Measurements from ENCODE around the gene SMG6. TPM values are rescaled to one million over a fixed set of nuclear protein-coding genes. Genes with fewer than 3 reads are reported as not detected.

SMG6 gene
- total and polyA plus RNA-seq, 7 donors, result 11.1 to 38.8 (median 22.9) TPM

DNA sequence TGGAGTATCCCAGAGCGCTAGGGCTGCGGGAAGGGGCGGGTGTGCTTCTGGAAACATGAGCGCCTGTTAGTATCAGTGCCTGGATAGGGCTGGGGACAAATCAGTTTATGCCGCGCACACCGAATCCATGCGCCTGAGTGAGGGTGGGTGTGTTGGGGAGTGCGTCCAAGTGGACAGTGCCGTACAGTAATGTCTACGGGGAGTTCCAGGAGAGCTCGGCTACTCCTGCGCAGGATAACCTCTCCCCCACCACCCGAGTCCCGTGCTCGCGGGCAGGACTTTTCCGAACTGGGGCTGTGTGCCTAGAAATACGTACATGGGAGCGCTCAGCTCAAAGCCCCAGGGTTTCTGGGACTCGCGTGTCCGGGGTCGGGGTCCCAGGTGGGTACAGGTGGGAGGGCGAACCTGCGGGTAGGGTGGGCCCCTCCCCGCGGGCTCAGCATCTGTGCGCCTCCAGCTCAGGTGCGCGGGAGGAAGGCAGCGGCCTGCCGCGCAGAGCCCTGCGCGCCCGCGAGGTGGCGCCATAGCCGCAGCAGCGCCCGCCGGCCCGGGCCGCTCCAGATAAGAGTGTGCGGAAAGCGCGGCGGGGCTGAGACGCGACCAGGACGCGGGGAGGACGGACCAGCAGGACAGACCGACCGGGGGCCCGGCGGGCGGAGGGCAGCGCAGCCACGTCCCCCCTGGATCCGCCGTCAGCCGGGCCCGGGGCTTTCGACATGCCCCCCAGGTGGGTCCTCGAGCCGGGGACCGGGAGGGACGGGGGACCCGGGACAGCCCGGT lies 248.9 kb downstream of the SMG6 start, which contains the start of gene HIC1:
TSS of gene HIC1 (plus strand) at position 592 of the 780 bp plus-strand sequence. CDS start 1,588 bp downstream, outside the sequence.
- peak; percentile 91 for DNase-seq
- TF ChIP-seq POLR2AphosphoS5 (IDR thresholded peaks at IDR 0.05), result peak; percentile 58 to 92 (median 88)
- no peak for TF ChIP-seq EP300 (IDR thresholded peaks at IDR 0.05)
- peak; percentile 49 to 57 for TF ChIP-seq POLR2A (IDR thresholded peaks at IDR 0.05)
- TF ChIP-seq, protein P1, sequence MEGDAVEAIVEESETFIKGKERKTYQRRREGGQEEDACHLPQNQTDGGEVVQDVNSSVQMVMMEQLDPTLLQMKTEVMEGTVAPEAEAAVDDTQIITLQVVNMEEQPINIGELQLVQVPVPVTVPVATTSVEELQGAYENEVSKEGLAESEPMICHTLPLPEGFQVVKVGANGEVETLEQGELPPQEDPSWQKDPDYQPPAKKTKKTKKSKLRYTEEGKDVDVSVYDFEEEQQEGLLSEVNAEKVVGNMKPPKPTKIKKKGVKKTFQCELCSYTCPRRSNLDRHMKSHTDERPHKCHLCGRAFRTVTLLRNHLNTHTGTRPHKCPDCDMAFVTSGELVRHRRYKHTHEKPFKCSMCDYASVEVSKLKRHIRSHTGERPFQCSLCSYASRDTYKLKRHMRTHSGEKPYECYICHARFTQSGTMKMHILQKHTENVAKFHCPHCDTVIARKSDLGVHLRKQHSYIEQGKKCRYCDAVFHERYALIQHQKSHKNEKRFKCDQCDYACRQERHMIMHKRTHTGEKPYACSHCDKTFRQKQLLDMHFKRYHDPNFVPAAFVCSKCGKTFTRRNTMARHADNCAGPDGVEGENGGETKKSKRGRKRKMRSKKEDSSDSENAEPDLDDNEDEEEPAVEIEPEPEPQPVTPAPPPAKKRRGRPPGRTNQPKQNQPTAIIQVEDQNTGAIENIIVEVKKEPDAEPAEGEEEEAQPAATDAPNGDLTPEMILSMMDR (IDR thresholded peaks at IDR 0.05), result peak; percentile 29 to 97 (median 78)
- H3K4me1 ChIP-seq, result peaks cover 0 to 75% (median 65%) of the 10 kb centered on the region in 4 donors
- intact Hi-C loops (cut with DNase I), result loop anchor here (1.0 to 5.0 kb wide), 4 partner anchors 118 to 298 kb away; no protein-coding TSS in a partner anchor
- peaks cover 0 to 5% (median 0%) of the 10 kb centered on the region in 4 donors for H3K36me3 ChIP-seq
- H3K27ac ChIP-seq, result peak within 1 kb of the TSS; percentile 88 to 92 (median 91)
- peaks cover 5 to 56% (median 10%) of the 10 kb centered on the region in 3 donors for H3K27me3 ChIP-seq
- 1 to 2% methylated on average over 72 of the region's 72 CpGs for WGBS, 2 donors
- peak within 1 kb of the TSS; percentile 42 to 75 (median 64) for H3K4me3 ChIP-seq
- no peaks in the 10 kb centered on the region for H3K9me3 ChIP-seq

- no peak for DNase-seq
- WGBS, 2 donors, result 6 to 11% methylated on average over 16 of the region's 16 CpGs
- Histone ChIP-seq H3K27ac (peak overlapping the region; percentile 88 to 92 (median 91)), H3K4me3 (peak overlapping the region; percentile 24 to 75 (median 64)), H3K4me1 (peaks cover 0 to 75% (median 65%) of the 10 kb centered on the region in 4 donors), H3K9me3 (no peaks in the 10 kb centered on the region), H3K27me3 (peaks cover 5 to 56% (median 10%) of the 10 kb centered on the region in 3 donors), H3K36me3 (peaks cover 0 to 5% (median 0%) of the 10 kb centered on the region in 4 donors)
- intact Hi-C loops (cut with DNase I), result loop anchor here (1.0 to 5.0 kb wide), 4 partner anchors 119 to 298 kb away; no protein-coding TSS in a partner anchor
- TF ChIP-seq EP300 (IDR thresholded peaks at IDR 0.05), result no peak
- TF ChIP-seq POLR2AphosphoS5 (IDR thresholded peaks at IDR 0.05), result no peak
- TF ChIP-seq, protein P1 (IDR thresholded peaks at IDR 0.05), result no peak
- TF ChIP-seq POLR2A (IDR thresholded peaks at IDR 0.05), result no peak
Observed at GRCh38 chr17:2054262-2054511, 249.4 kb downstream of the SMG6 start.

DNA sequence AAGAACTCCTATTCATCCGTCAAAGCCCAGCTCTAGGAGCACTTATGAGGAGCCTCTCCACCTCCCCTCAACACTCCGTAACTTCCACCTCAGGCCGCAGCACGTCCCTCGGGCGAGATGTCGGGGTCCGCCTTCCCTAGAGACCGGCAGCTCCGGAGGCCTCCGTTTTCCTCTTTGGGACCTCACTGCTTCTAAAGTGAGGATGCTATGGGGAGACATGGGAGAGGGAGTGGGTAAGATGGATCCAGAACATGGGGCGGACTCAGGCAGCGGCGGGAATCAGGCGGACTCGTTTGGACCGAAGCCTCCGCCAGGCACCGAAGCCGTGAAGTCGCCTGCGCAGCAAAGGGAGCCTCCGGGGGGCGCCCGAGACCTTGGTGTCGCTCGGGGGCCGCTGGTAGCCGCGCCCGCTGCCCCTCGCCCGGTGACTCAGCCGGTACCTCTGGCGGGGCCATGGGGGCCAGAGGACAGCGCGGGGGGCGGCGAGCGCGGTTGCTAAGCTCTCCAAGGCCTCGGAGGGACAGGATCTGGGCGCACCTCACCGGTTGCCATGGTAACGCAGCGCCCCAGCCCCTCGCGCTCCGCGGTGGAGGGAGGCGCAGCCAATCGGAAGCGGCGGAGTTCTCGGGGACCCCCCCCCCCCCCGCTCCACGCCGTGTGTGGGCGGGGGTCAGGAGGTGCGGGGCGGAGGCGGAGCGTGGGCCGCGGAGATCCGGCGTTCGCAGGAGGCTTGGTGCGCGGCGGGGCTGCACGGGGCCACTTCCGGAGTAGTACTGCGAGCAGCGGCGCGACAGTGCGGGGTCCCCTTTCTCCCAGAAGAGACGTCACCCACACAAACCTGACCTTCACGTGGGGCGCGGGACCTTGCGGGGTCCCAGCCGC lies 250.0 kb downstream of the SMG6 start:
- Histone ChIP-seq H3K36me3 (peaks cover 0 to 5% (median 0%) of the 10 kb centered on the region in 4 donors), H3K27me3 (peaks cover 5 to 55% (median 10%) of the 10 kb centered on the region in 3 donors), H3K4me1 (peaks cover 0 to 75% (median 66%) of the 10 kb centered on the region in 4 donors), H3K4me3 (peak overlapping the region; percentile 24 to 75 (median 64)), H3K27ac (peak overlapping the region; percentile 88 to 92 (median 91)), H3K9me3 (no peaks in the 10 kb centered on the region)
- intact Hi-C loops (cut with DNase I), result loop anchor here (1.0 to 5.0 kb wide), 4 partner anchors 119 to 299 kb away; no protein-coding TSS in a partner anchor
- TF ChIP-seq, protein P1 (IDR thresholded peaks at IDR 0.05), result peak; percentile 38 to 65 (median 52)
- TF ChIP-seq POLR2AphosphoS5 (IDR thresholded peaks at IDR 0.05) (no peak), POLR2A (IDR thresholded peaks at IDR 0.05) (no peak)
- DNase-seq, result peak; percentile 93
- WGBS, 2 donors, result 4 to 7% methylated on average over 84 of the region's 84 CpGs

DNA sequence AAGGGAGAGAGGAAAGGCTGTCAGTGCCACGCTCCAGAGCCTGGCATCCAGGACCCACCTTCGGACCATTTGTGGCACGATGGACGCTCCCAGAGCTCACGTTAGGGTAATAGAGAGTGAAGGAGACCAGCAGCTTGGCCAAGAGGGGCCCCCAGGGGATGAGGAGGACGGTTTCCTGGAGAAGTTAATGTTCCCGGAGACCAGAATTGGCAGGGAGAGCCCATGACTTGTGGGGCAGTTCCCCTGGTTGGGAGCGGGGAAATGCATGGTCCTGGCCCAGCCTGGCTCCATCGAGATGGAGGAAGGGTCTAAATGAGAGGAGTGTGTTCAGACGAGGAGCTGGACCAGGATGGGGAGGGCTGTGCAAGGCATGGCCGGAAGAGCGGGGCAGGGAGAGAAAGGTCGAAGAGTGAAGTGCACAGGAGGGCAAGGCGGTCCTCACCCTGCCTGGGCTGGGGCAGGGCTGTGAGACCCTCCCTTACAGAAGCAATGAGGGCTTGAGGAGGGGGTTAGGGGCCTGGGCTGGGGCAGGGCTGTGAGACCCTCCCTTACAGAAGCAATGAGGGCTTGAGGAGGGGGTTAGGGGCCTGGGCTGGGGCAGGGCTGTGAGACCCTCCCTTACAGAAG lies 251.5 kb downstream of the SMG6 start:
- Histone ChIP-seq H3K36me3 (no peaks in the 10 kb centered on the region), H3K27me3 (peaks cover 5 to 49% (median 10%) of the 10 kb centered on the region in 3 donors), H3K4me1 (peaks cover 0 to 65% (median 57%) of the 10 kb centered on the region in 4 donors), H3K4me3 (no peak overlapping the region), H3K9me3 (no peaks in the 10 kb centered on the region), H3K27ac (peak overlapping the region in 3 of 4 donors; percentile 17 to 68 (median 55))
- intact Hi-C loops (cut with DNase I), result loop anchor here (5.0 kb wide), 1 partner anchor 300 kb away; no protein-coding TSS in a partner anchor
- TF ChIP-seq EP300 (IDR thresholded peaks at IDR 0.05), result no peak
- no peak for DNase-seq
- 32 to 54% methylated on average over 14 of the region's 14 CpGs for WGBS, 2 donors

Data from sigmoid colon (tissue), 7 donors.